Keratinocyte (primary cell): ENCODE measurements around the gene FTO. TPM values are rescaled to one million over a fixed set of nuclear protein-coding genes. Genes with fewer than 3 reads are reported as not detected.

Experiments used
- DNase-seq: peaks from one replicate; pipeline ENCODE4 v3.0.0-alpha.2; 2011; ENCODE audit warnings: low read depth, missing footprints, low spot score
- FAIRE-seq: peaks from 2 replicates; lab custom pipeline; 2011; peaks lifted over from hg19 to GRCh38; lab: Jason Lieb, UNC
- H2AFZ ChIP-seq: 2 replicates; pipeline ENCODE4 v1.6.0; 2012; ENCODE audit warnings: low read length, control low read depth, inconsistent platforms; ENCODE audit not compliant: control insufficient read depth
- H3K27ac ChIP-seq: 2 replicates; pipeline ENCODE4 v1.5.1; 2011; ENCODE audit warnings: low read length; ENCODE audit not compliant: control insufficient read depth, insufficient read depth
- H3K27me3 ChIP-seq: 3 replicates; pipeline ENCODE4 v1.6.0; 2011; ENCODE audit warnings: low read length; ENCODE audit not compliant: control insufficient read depth, insufficient read depth; ENCODE audit errors: extremely low read depth
- H3K36me3 ChIP-seq, 2 experiments: 2 replicates in 1 of 2; 3 replicates in 1 of 2; pipeline ENCODE4 v1.5.1; 2011; ENCODE audit warnings: low read length in 2 of 2, mild to moderate bottlenecking in 1 of 2; ENCODE audit not compliant: control insufficient read depth in 2 of 2, insufficient read depth in 2 of 2; ENCODE audit errors: extremely low read depth in 1 of 2
- H3K4me1 ChIP-seq: 3 replicates; pipeline ENCODE4 v1.5.1; 2011; ENCODE audit warnings: low read length; ENCODE audit not compliant: control insufficient read depth, insufficient read depth; ENCODE audit errors: extremely low read depth
- H3K4me2 ChIP-seq: 3 replicates; pipeline ENCODE4 v1.6.0; 2011; ENCODE audit warnings: low read depth, low read length; ENCODE audit not compliant: control insufficient read depth, insufficient read depth; ENCODE audit errors: extremely low read depth
- H3K4me3 ChIP-seq, 3 experiments: fragments of 200-600 bp in 1 of 3; sonication (generic) in 1 of 3; 2 replicates in 2 of 3; 3 replicates in 1 of 3; pipeline ENCODE4 v1.5.1; 2011 to 2016; ENCODE audit warnings: low read length in 3 of 3, mild to moderate bottlenecking in 3 of 3, control low read depth in 2 of 3, inconsistent platforms in 1 of 3, low read depth in 1 of 3, mixed read lengths in 1 of 3, mixed run types in 1 of 3, moderate library complexity in 1 of 3; ENCODE audit not compliant: control insufficient read depth in 2 of 3, insufficient read depth in 2 of 3; ENCODE audit errors: extremely low read depth in 1 of 3
- H3K79me2 ChIP-seq: 2 replicates; pipeline ENCODE4 v1.6.0; 2012; ENCODE audit warnings: low read length; ENCODE audit not compliant: control insufficient read depth, insufficient read depth
- H3K9ac ChIP-seq: 3 replicates; pipeline ENCODE4 v1.6.0; 2011; ENCODE audit warnings: low read length; ENCODE audit not compliant: control insufficient read depth, insufficient read depth; ENCODE audit errors: extremely low read depth
- H3K9me1 ChIP-seq: 3 replicates; pipeline ENCODE4 v1.6.0; 2011; ENCODE audit warnings: low read length; ENCODE audit not compliant: control insufficient read depth, insufficient read depth; ENCODE audit errors: extremely low read depth
- H3K9me3 ChIP-seq: 2 replicates; pipeline ENCODE4 v1.5.1; 2012; ENCODE audit warnings: low read depth, low read length; ENCODE audit not compliant: control insufficient read depth
- H4K20me1 ChIP-seq: 3 replicates; pipeline ENCODE4 v1.6.0; 2011; ENCODE audit warnings: low read length; ENCODE audit not compliant: control insufficient read depth, insufficient read depth; ENCODE audit errors: extremely low read depth
- CTCF ChIP-seq, 3 experiments: IDR thresholded peaks in 1 of 3; conservative IDR thresholded peaks in 1 of 3; optimal IDR thresholded peaks in 1 of 3; 2 replicates in 2 of 3; 3 replicates in 1 of 3; pipeline versions ENCODE3 to v1.5.1; 2011; ENCODE audit warnings: low read length in 3 of 3, mild to moderate bottlenecking in 3 of 3, moderate library complexity in 2 of 3, control low read depth in 1 of 3, inconsistent platforms in 1 of 3; ENCODE audit not compliant: insufficient read depth in 2 of 3; ENCODE audit errors: extremely low read depth in 1 of 3
- EZH2 ChIP-seq: IDR thresholded peaks from one replicate; pipeline ENCODE4 v1.6.1; 2012; ENCODE audit warnings: inconsistent platforms, mild to moderate bottlenecking, low read length, moderate library complexity
- dilution Hi-C: fragments of 300-500 bp; cut with MboI; formaldehyde crosslinking; loops from one replicate; pipeline ENCODE4 v1.7.0; 2020; ENCODE audit warnings: low sequenced_read_pairs; ENCODE audit not compliant: extremely low pct_ligation_motif_present
- polyA plus RNA-seq, 5 experiments: library from polyadenylated mRNA; depleted of rRNA in 3 of 5; stranded (reverse) in 3 of 5; stranded (forward) in 1 of 5; unstranded in 1 of 5; fragments of >200 nt; gene quantifications; 1 replicate in 1 of 5; 2 replicates in 3 of 5; 3 replicates in 1 of 5; pipeline versions ENCODE4 v1.2.1 to v1.2.3, GENCODE V29; 2011 to 2012; ENCODE audit warnings: missing spikeins in 2 of 5, low read depth in 1 of 5, low replicate concordance in 1 of 5

Gene FTO
- polyA plus RNA-seq, 1 donor (not counting 4 experiments of a cell fraction or from before 2014, with no cell fraction given): 56.4 TPM

GRCh38 chr16:53989597-53989996 is 285.6 kb downstream of the FTO start:
- Histone ChIP-seq H3K9me1 (no peaks in the 10 kb centered on the region), H3K79me2 (no peaks in the 10 kb centered on the region), H3K9me3 (no peaks in the 10 kb centered on the region), H3K4me2 (no peak overlapping the region), H2AFZ (no peak overlapping the region), H3K9ac (no peak overlapping the region), H3K36me3 (no peaks in the 10 kb centered on the region), H4K20me1 (no peaks in the 10 kb centered on the region), H3K4me3 (no peak overlapping the region), H3K27me3 (no peaks in the 10 kb centered on the region), H3K4me1 (peaks cover 7% of the 10 kb centered on the region), H3K27ac (no peak overlapping the region)
- FAIRE-seq: no peak
- dilution Hi-C loops: no loop called here
- no peak for DNase-seq
- no peak for TF ChIP-seq EZH2
- TF ChIP-seq CTCF (optimal IDR thresholded peaks at IDR 0.05 in 1 of 3, IDR thresholded peaks at IDR 0.05 in 1 of 3, conservative IDR thresholded peaks at IDR 0.05 in 1 of 3; ENCODE audit: extremely low read depth in 1 of 3, insufficient read depth in 2 of 3, low read length in 3 of 3): no peak

- no peaks in the 10 kb centered on the region for H3K79me2 ChIP-seq
- H2AFZ ChIP-seq: no peak overlapping the region
- no peak for FAIRE-seq
- no peak overlapping the region for H3K9ac ChIP-seq
- dilution Hi-C loops: no loop called here
- H3K4me3 ChIP-seq: no peak overlapping the region
- H3K4me2 ChIP-seq: no peak overlapping the region
- H3K27ac ChIP-seq: no peak overlapping the region
- H3K4me1 ChIP-seq: no peaks in the 10 kb centered on the region
- H3K9me3 ChIP-seq: no peaks in the 10 kb centered on the region
- no peaks in the 10 kb centered on the region for H4K20me1 ChIP-seq
- no peaks in the 10 kb centered on the region for H3K9me1 ChIP-seq
- TF ChIP-seq EZH2 (no peak), CTCF (optimal IDR thresholded peaks at IDR 0.05 in 1 of 3, IDR thresholded peaks at IDR 0.05 in 1 of 3, conservative IDR thresholded peaks at IDR 0.05 in 1 of 3; ENCODE audit: extremely low read depth in 1 of 3, insufficient read depth in 2 of 3, low read length in 3 of 3) (no peak)
- DNase-seq: no peak
- no peaks in the 10 kb centered on the region for H3K27me3 ChIP-seq
- H3K36me3 ChIP-seq: no peaks in the 10 kb centered on the region
These were observed 287.9 kb downstream of the FTO start for GRCh38 chr16:53991754-53992378.
